HL-60 (cell line): ENCODE data around the gene DIP2C.

Experiments used
- DNase-seq, 2 experiments: peaks; one replicate each; pipeline ENCODE4 v3.0.0-alpha.2; 2010 to 2020; ENCODE audit warnings: low read depth in 1 of 2, low spot score in 1 of 2
- H3K27ac ChIP-seq: fragments of 250-450 bp; sonication (Bioruptor Pico); replicated peaks from 2 replicates; pipeline ENCODE4 v1.5.1; 2020; ENCODE audit warnings: mild to moderate bottlenecking, moderate library complexity
- H3K27me3 ChIP-seq: fragments of 250-450 bp; sonication (Bioruptor Pico); 2 replicates; pipeline ENCODE4 v1.5.1; 2021; ENCODE audit warnings: mild to moderate bottlenecking, moderate library complexity; ENCODE audit not compliant: insufficient read depth, poor library complexity, severe bottlenecking
- H3K4me3 ChIP-seq: replicated peaks from 2 replicates; pipeline ENCODE4 v1.5.1; 2011; ENCODE audit warnings: mild to moderate bottlenecking, control low read depth, low read length; ENCODE audit not compliant: insufficient read depth
- CTCF ChIP-seq: IDR thresholded peaks from one replicate; pipeline ENCODE4 v1.5.1; 2011; ENCODE audit warnings: low read length, control low read depth, inconsistent platforms; ENCODE audit not compliant: insufficient read depth
- GABPA ChIP-seq: IDR thresholded peaks from 2 replicates; pipeline ENCODE4 v1.6.1; 2012; ENCODE audit warnings: low read depth
- POLR2AphosphoS5 ChIP-seq: IDR thresholded peaks from 2 replicates; pipeline ENCODE4 v1.6.1; 2012; ENCODE audit warnings: low read depth
- REST ChIP-seq: IDR thresholded peaks from 2 replicates; pipeline ENCODE4 v1.6.1; 2012; ENCODE audit warnings: low read depth; ENCODE audit not compliant: insufficient replicate concordance
- SPI1 ChIP-seq: IDR thresholded peaks from 2 replicates; pipeline ENCODE4 v1.6.1; 2012; ENCODE audit warnings: low read depth, mild to moderate bottlenecking, borderline replicate concordance

The DIP2C gene

DNA sequence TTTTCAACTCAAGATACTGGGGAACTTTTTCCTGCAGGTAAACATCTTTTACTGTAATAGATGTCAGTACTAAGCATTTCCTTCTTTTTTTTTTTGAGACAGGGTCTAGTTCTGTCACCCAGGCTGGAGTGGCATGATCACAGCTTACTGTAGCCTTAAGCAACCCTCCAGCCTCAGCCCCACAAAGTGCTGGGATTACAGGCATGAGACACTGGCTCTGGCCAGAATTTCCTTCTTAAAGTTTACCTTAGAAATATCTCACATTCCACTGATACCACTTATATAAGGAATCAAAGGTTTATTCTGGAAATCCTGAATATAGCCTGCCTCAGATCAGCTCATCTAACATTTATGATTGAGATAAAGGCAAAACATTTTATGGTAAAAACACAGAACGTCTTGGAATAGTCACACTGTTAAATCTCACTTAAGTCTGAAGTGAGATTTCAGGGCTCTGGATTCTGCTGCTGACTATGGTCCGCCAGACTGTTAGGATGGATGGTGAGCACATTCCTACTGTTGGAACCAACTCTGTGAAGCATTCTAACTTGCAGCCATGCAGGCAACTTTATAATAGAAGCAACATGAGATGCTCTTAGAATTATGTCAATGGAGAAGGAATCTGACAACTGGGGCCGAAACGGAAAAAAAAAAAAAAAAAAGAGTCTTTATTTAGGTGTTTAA, 402.3 kb downstream of the DIP2C start:
- DNase-seq = no peak
- TF ChIP-seq REST = no peak
- no peak for TF ChIP-seq POLR2AphosphoS5
- TF ChIP-seq GABPA = no peak
- no peak for TF ChIP-seq CTCF
- TF ChIP-seq SPI1 = no peak

DNA sequence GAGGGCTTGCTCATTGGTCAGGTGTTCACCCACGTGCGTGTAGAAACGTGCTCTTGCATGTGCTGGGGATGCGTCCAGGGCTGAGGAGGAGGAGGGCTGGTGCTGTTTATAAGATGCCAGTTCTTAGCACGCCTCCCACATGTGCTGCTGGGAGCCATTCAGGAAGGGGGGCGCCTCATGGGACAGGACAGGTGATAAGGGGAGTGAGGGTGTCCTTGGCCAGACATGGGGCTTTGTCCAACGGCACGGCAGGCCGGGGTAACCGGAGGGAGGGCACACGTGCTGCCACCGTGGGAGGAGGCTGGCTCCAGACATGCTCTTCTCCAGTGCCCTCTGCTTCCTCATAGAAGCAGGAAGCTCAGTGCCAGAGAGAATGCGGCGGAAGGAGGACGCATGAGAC, 404.3 kb downstream of the DIP2C start:
- H3K27ac ChIP-seq = no peak overlapping the region; the same call in 1 of the 2 replicates
- H3K27me3 ChIP-seq = no peaks in the 10 kb centered on the region
- TF ChIP-seq SPI1 (no peak), POLR2AphosphoS5 (no peak), GABPA (no peak), CTCF (no peak), REST (no peak)
- DNase-seq = peak in 1 of 2 experiments; percentile 40
- H3K4me3 ChIP-seq = no peak overlapping the region

More for the DNA sequence above, 402.3 kb downstream of the DIP2C start:
- H3K4me3 ChIP-seq = no peak overlapping the region
- H3K27me3 ChIP-seq = no peaks in the 10 kb centered on the region
- H3K27ac ChIP-seq = no peak overlapping the region

DNA sequence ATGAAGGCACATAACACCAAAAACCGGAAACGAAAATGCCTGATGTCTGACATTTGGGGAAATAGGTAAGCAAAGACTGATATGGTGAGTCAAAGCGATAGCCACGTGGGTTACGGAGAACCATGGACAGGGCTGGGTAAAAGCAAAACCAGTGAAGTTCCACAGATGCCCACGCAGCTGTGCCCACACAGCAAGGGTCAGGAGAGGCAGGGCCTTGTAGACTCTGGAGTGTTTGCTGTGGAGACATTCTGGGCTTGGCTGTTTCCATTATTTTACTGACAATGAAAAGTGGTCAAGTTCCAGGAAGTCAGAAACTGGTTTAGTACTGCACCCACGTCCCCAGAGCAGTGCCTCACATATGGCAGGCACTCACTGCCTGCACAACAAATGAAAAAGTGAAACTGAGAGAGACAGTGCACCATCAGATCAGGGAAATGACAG, 405.5 kb downstream of the DIP2C start:
- no peak overlapping the region for H3K4me3 ChIP-seq
- no peaks in the 10 kb centered on the region for H3K27me3 ChIP-seq
- no peak overlapping the region for H3K27ac ChIP-seq
- TF ChIP-seq GABPA (no peak), REST (no peak), SPI1 (no peak), CTCF (no peak), POLR2AphosphoS5 (no peak)
- no peak for DNase-seq
